Stimulated activated CD4-positive, alpha-beta T cell treated with anti-CD3 and anti-CD28 coated beads, Interleukin-15, amount 100 ng/mL, for 48 hours (primary cell): Measurements from ENCODE around the gene ZNF691.
A peak's percentile ranks its signal among the peaks of the same experiment; 100 is the strongest.
"Not testable (repeated sequence)": the region's sequence is repeated elsewhere in the genome, so short reads cannot be mapped to it uniquely, and the experiment has no call there.

Experiments used
- DNase-seq, 2 donors: peaks; one replicate each; pipeline ENCODE4 v3.0.0-alpha.2; 2020; ENCODE audit warnings: low read depth in 2 of 2

Gene ZNF691, protein sequence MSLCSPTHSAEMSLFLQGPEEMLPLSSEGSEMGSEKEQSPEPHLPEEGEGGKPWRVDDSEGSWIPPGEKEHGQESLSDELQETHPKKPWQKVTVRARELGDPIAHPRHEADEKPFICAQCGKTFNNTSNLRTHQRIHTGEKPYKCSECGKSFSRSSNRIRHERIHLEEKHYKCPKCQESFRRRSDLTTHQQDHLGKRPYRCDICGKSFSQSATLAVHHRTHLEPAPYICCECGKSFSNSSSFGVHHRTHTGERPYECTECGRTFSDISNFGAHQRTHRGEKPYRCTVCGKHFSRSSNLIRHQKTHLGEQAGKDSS

GRCh38 chr1:42846257-42847110 is at the start of gene ZNF691:
Gene ZNF691 (plus strand): TSS chr1:42846613. CDS start chr1:42849659, 3,046 bp downstream.
- peak; percentile 85 to 88 for DNase-seq

GRCh38 chr1:42797414-42797813 is 49.0 kb upstream of the ZNF691 start:
- DNase-seq: no peak

GRCh38 chr1:42797979-42798378 is 48.4 kb upstream of the ZNF691 start:
- no peak for DNase-seq

GRCh38 chr1:42801832-42802473 is 44.5 kb upstream of the ZNF691 start:
- DNase-seq: no peak

- no peak for DNase-seq
Observed at GRCh38 chr1:42806171-42806570, 40.2 kb upstream of the ZNF691 start.

DNA sequence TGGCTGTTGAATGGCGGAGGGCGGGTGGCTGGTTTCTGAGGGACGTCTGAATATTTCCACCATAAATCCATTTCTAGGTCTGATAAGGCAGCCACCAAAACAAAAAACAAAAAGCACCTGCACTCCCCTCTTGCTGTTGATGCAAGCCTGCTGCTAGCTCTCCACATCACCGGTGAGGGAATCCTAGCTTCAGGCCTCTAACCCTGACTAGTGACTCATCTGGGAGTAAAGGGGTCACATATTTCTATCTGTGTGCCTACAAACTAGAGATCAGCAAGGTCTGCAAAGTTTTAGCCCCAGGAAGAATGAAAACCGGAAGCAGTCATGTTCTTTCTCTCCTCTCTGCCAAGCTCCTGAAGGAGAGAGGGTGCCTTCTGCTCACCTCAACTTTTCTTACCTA is 39.8 kb upstream of the ZNF691 start:
- no peak for DNase-seq

- no peak for DNase-seq
Observed at GRCh38 chr1:42807056-42807668, 39.3 kb upstream of the ZNF691 start.

DNA sequence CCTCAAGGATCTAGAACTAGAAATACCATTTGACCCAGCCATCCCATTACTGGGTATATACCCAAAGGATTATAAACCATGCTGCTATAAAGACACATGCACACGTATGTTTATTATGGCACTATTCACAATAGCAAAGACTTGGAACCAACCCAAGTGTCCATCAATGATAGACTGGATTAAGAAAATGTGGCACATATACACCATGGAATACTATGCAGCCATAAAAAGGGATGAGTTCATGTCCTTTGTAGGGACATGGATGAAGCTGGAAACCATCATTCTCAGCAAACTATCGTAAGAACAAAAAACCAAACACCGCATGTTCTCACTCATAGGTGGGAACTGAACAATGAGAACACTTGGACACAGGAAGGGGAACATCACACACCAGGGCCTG is 31.6 kb upstream of the ZNF691 start:
- DNase-seq: not testable (repeated sequence)

DNA sequence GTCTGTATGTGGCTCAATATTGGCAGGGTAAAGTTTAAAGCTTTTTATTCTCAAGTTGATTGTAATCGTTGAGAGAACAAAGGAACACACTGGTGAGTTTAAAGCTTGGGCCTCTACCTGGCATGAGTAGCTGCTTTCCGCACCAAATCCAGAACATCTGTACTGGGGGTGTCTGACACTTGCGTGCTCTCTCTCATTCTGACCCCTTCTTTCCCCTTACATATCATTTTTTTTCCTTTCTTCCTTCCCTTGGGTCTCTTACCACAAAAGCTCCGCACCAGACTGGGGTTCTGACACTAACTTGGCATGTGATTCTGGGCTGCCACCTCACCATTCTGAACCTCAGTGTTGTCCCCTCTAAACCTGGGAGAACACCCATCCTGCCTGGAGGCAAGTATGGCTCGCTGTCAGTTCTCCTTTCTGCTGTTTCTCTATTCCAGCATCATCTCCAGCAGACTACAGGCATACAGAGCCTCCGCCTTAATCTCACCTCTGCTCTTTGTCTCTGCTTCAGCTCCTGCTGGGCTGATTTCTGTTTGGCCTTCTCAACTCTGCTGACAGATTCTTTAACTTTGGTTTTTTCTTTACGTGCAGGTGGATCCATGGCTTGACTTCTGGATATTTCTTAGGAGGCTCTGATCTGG is 30.4 kb upstream of the ZNF691 start:
- DNase-seq: peak in 1 of 2 donors; percentile 0

DNA sequence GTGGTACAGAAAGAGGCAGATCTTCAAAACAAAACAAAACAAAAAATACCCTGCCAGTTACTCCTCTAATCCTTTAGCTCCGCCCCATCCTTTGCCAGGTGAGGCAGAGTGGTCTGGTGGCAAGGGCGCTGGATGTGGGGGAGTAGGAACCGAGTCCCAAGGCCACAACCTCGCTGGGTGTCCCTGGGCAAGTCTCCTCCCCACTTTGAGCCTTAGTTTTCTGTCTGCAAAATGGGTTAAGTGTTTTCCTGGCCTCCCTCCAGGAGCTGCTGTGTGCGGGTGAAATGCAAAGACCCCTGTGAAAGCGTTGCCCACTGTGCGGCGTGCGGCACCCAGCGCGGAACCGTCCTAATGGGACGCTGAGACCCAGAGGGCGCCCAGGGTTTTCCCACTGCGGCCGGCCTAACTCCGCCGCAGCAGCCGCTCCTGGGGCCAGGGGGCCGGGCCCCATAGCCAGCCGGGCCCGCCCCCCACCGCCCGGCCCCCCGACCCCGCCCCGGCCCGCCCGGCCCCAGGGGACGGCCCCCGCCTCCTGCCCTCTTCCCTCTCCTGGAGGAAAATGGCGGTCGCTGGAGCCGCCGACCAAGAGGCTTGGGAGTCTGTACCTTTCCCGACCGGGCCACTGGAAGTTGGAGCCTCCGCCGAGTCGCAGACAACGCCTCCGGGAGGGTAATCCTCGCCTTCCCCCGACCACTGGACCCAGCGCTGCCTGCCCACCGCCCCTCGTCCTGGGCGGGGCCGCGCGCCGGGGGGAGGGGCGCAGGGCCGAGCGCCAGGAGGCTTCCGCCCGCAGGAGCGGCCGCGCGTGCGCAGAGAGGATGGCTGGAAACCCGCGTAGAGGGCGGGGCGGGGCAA is 29.6 kb upstream of the ZNF691 start, which contains the start of the genes ERMAP and SVBP:
Gene ERMAP (plus strand): TSS at position 538 of the 855 bp plus-strand sequence. CDS start 13,327 bp downstream, outside the sequence.
Gene SVBP (minus strand): TSS at position 813 of the 855 bp plus-strand sequence. CDS start 853 bp downstream, outside the sequence.
- DNase-seq: peak; percentile 88 to 91

- DNase-seq: no peak
Observed at GRCh38 chr1:42817440-42817767, 29.0 kb upstream of the ZNF691 start.

DNA sequence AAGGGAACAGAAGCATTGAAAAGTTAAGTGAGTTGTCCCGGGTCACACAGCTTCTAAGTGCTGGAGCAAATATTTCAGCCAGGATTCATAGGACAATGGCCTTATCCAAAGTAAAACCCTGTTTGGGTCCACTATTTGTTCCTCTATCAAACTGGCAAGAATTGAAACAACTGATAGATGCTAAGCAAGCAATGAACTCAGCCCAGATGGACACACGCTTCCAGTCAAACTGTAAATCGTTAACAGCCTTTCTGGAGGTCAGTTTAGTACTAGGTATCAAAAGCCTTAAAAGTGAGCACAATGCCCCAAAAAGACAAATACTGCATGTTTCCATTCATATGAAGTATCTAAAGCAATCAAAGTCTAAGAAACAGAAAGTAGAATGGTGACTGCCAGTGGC is 28.4 kb upstream of the ZNF691 start:
- no peak for DNase-seq

GRCh38 chr1:42820813-42821212 is 25.6 kb upstream of the ZNF691 start:
- no peak for DNase-seq

DNA sequence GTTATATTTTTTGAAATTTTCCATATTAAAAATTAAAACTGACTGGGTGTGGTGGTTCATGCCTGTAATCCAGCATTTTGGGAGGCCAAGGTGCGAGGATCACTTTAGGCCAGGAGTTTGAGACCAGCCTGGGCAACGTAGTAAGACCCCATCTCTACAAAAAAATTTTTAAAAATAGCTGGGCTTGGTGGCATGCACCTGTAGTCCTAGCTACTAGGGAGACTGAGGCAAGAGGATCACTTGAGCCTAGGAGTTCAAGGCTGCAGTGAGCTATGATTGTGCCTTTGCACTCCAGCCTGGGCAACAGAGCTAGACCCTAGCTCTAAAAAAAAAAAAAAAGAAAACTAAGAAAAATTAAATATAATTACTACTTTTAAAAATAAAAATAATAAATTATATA is 24.7 kb upstream of the ZNF691 start:
- DNase-seq: no peak

DNA sequence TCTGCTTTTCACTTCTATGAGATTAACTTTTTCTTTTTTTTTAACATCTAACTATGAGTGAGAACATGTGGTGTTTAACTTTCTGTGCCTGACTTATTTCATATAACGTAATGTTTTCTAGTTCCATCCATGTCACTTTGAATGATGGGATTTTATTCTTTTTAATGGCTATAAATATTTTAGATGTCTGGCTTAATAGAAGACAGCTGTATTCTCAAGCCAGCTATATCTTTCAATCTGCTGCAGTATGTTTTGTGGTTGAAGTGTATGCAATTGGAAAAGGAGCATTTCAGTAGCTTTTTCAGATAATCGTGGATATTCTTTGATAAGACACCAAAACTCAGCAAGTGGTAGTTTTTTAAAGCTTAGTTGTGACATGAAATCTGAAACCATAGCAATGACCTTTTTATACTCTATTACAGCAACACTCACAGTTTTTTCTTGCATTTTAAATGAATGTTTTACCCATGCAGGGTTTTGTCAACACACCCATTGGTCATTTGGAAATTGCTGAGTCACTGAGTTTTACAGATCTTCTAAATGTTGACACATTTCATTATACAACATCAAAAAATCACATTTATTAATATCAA is 23.5 kb upstream of the ZNF691 start:
- no peak for DNase-seq

DNA sequence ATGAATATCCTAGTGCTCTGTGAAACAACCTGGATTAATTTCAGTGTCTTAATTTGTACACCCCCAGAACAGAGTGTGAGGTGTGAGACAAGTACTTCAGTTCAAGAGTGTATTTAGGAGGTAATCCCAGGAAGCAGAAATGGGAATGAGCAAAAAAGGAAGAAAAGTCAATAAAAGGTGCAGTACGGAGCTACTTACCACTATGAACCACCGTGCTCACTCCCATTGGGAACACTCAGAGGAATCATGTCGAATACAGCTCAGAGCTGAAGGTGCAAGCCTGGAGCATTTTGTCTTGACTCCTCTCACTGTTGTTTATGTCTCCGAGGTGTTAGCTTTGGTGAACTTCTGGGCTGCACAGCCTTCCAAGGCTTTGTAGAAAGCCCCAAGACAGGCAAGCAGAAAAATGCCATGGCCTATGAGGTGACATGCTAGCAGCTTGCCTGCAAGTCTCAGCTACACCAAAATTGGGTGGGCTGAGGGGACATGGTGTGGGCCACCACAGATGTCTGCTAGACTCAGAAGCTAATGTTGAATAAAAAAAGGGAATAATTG is 21.9 kb upstream of the ZNF691 start:
- DNase-seq: no peak

DNA sequence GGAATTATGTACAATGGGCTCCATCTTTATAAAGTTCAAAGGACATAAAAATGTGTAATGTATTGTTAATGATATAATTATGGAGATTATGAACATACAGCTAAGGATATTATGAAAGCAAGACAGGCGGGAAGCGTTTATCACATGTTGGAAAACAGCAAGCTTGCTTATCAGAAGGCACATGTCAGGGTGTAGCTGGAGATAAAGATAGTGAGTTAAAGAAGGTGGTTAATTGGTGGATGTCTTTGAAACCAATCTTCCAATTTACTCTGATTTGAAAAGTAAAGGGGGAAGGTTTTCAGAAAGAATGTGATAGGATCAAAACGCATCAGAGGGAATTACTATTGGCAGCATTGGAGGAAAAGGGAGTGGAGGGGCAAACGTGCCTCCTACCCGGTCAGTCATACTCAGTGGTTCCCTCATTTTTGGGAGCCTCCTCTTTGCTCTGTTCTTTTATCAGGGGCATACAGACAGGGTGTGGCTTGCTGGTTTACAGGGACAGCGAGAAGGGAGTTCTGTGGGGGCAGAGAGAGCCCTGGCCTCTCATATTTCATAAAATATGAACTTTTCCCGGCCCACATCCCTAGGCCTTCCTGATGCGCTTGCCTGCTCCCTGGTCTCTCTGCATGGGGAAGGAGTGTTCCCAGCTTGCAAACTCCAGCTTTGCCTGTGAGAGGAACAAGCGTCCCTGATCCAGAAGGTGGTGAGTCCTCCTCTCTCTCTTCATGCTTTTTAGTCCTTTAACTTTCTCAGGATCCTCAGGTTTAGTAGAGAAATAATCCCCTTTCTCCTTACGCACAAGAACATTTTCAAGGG is 21.2 kb upstream of the ZNF691 start:
- no peak for DNase-seq

DNA sequence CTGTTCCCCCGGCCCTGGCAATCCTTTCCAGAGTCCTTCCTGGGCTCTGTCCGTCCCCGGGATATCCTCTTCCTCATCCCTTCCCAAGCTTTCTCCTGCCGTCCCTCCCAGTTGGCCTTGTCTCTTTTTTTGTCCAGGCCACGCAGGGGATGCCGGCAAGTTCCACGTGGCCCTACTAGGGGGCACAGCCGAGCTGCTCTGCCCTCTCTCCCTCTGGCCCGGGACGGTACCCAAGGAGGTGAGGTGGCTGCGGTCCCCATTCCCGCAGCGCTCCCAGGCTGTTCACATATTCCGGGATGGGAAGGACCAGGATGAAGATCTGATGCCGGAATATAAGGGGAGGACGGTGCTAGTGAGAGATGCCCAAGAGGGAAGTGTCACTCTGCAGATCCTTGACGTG is 15.8 kb upstream of the ZNF691 start:
- no peak for DNase-seq

DNA sequence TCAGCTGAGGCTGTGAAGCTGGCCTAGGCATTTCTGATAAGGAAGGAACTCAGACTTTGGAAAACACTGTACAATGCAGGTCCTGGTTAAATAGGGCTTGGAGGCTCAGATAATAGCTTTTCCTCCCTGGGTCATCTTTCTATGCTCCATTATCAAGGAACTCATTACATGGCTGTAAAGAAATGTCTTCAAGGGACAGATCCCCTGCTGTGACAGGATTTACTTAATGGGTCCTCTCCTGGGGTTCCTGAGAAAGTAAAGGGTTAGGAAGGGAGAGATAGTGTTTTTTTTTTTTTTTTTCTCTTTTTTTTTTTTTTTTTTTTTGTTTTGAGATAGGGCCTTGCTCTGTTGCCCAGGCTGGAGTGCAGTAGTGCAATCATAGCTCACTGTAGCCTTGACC is 15.1 kb upstream of the ZNF691 start:
- DNase-seq: no peak
